ENCODE results near the gene TEX10.

DNA sequence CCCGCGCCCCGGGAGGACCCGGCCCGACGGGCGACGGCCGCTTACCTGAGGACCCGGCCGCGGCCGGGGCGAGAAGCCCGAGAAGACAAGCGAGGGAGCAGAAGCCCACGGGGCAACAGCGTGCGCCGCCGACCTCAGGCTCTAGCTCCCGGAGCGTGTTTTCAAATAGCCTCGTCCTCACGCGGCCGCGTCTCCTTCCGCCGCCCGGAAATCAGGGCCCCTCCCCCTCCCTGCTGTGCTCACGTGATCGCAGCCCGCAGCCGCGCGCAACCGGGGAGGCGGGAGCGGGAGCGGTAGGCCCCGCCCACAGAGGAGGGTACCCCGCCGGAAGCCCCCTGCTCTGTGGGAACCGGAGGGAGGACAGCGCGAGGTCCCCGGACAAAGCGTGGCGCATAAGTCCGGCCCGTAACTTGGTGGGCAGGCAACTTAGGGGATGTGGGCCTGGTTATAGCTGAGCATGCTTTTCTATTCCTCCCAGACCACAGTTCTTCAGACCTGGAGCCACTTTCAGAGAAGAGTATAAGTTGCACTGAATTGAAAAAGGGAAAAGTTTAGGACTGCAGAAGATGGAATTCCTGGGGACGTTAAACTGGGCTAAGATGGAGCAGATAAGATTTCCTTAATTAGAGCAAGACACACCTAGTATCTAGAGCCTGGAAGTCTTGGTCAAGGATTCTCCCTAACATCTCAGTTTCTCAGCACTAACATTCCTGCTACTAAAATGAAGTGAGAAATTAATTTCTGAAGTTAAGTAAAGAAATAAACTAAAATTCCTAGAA lies at the start of gene TEX10:
- TF ChIP-seq, protein P1, sequence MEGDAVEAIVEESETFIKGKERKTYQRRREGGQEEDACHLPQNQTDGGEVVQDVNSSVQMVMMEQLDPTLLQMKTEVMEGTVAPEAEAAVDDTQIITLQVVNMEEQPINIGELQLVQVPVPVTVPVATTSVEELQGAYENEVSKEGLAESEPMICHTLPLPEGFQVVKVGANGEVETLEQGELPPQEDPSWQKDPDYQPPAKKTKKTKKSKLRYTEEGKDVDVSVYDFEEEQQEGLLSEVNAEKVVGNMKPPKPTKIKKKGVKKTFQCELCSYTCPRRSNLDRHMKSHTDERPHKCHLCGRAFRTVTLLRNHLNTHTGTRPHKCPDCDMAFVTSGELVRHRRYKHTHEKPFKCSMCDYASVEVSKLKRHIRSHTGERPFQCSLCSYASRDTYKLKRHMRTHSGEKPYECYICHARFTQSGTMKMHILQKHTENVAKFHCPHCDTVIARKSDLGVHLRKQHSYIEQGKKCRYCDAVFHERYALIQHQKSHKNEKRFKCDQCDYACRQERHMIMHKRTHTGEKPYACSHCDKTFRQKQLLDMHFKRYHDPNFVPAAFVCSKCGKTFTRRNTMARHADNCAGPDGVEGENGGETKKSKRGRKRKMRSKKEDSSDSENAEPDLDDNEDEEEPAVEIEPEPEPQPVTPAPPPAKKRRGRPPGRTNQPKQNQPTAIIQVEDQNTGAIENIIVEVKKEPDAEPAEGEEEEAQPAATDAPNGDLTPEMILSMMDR (IDR thresholded peaks at IDR 0.05): no peak
- peak in 1 of 2 donors; percentile 38 for TF ChIP-seq POLR2A (IDR thresholded peaks at IDR 0.05)
